ENCODE results near the gene GREM1. TPM values are rescaled to one million over a fixed set of nuclear protein-coding genes. Genes with fewer than 3 reads are reported as not detected.

The GREM1 gene
- polyA plus RNA-seq, 1 of the 3 experiments (the other 2 are of a cell fraction) = 23.9 TPM

DNA sequence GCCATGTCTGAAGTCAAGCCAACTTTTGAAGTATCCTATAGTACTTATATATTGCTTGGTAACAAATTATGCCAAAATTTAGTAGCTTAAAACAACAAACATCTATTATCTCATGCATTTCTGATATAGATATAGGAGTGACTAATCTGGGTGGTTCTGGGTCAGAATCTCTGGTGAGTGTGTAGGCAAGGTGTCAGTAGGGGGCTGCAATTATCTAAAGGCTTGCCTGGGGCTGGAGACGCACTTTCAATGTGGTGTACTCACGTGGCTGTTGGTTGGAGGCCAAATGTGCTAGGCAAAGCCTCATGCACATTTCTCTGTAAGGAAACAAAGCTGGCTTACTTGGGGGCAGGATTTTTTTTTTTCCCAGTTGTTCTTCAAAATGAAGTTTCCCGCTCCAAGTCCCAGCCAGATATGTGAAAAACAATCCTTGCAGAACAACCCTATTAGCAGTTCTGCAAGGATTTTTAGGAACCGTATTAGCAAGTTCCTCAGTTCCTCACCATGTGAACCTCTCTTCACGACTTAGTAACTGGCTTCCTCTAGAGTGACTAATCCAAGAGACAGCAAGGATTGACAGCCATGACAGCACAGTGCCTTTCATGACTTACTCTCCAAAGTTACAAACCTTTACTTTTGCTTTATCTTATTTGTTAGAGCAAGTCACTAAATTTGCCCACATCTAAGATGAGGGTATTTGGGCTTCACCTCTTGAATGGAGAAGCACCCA is 25.8 kb downstream of the GREM1 start:
- CTCF ChIA-PET = interaction anchor here (0.7 to 2.2 kb wide), 5 partner anchors 8 to 250 kb away, joined by 3 to 6 read pairs (median 4); no protein-coding TSS in a partner anchor
- no peak for TF ChIP-seq POLR2AphosphoS5 (IDR thresholded peaks at IDR 0.05; ENCODE audit: low read depth, low read length)
- TF ChIP-seq TEAD4 (IDR thresholded peaks at IDR 0.05; ENCODE audit: borderline replicate concordance, insufficient read depth) = no peak
- Histone ChIP-seq H3F3A (replicated peaks; ENCODE audit: insufficient read depth) (peaks cover 55% of the 10 kb centered on the region), H3K4me2 (no peak overlapping the region), H2AFZ (ENCODE audit: low read depth) (no peak overlapping the region), H3K9ac (no peak overlapping the region), H3K9me2 (no peaks in the 10 kb centered on the region), H3K27ac (ENCODE audit: low read depth in 2 of 2, low read length in 1 of 2) (no peak overlapping the region), H4K20me1 (ENCODE audit: insufficient read depth) (no peaks in the 10 kb centered on the region), H3K27me3 (ENCODE audit: insufficient read depth) (no peaks in the 10 kb centered on the region), H3K9me3 (no peaks in the 10 kb centered on the region), H3K79me2 (ENCODE audit: insufficient read depth) (no peaks in the 10 kb centered on the region), H3K4me3 (ENCODE audit: low read depth in 2 of 2, low read length in 1 of 2) (no peak overlapping the region), H3K4me1 (ENCODE audit: control insufficient read depth in 1 of 2, insufficient read depth in 2 of 2, low read depth in 1 of 2, low read length in 1 of 2) (no peaks in the 10 kb centered on the region), H3K36me3 (replicated peaks in 1 of 2; ENCODE audit: control insufficient read depth in 1 of 2, insufficient read depth in 2 of 2, low read length in 1 of 2) (peaks cover 0 to 17% of the 10 kb centered on the region in 2 experiments)
- no peak for DNase-seq
- WGBS (ENCODE audit: low lambda C conversion rate) = 73% methylated on average over 4 of the region's 5 CpGs
- POLR2A ChIA-PET = no interaction called here

GRCh38 chr15:32746116-32746857 is 28.5 kb downstream of the GREM1 start:
- Histone ChIP-seq H3K27ac (ENCODE audit: low read depth in 2 of 2, low read length in 1 of 2) (no peak overlapping the region), H3K9me3 (no peaks in the 10 kb centered on the region)
- DNase-seq = no peak

More at GRCh38 chr15:32746116-32746857, 28.5 kb downstream of the GREM1 start:
- H3K79me2 ChIP-seq (ENCODE audit: insufficient read depth) = no peaks in the 10 kb centered on the region
- H4K20me1 ChIP-seq (ENCODE audit: insufficient read depth) = no peaks in the 10 kb centered on the region
- H3K4me3 ChIP-seq (ENCODE audit: low read depth in 2 of 2, low read length in 1 of 2) = no peak overlapping the region
- H3F3A ChIP-seq (replicated peaks; ENCODE audit: insufficient read depth) = peaks cover 29% of the 10 kb centered on the region
- H2AFZ ChIP-seq (ENCODE audit: low read depth) = no peak overlapping the region
- no peak for TF ChIP-seq FOXJ3 (CRISPR knock-in tag; IDR thresholded peaks at IDR 0.05)
- TF ChIP-seq CHD2 (IDR thresholded peaks at IDR 0.05; ENCODE audit: low read length, partially characterized antibody) = no peak
- no peak for TF ChIP-seq TAF1 (IDR thresholded peaks at IDR 0.05; ENCODE audit: borderline replicate concordance, low read depth, low read length)
- no peak for TF ChIP-seq PBX3 (IDR thresholded peaks at IDR 0.05)
- TF ChIP-seq JUND (IDR thresholded peaks at IDR 0.05) = no peak
- TF ChIP-seq USF1 (IDR thresholded peaks at IDR 0.05; ENCODE audit: borderline replicate concordance, low read depth) = no peak
- TF ChIP-seq POLR2AphosphoS5 (IDR thresholded peaks at IDR 0.05; ENCODE audit: low read depth, low read length) = no peak
- no peak for TF ChIP-seq FOSL2 (IDR thresholded peaks at IDR 0.05; ENCODE audit: borderline replicate concordance, low read depth)
- no peak for TF ChIP-seq NFIC (IDR thresholded peaks at IDR 0.05; ENCODE audit: borderline replicate concordance)
- no peak for TF ChIP-seq SIN3A (IDR thresholded peaks at IDR 0.05; ENCODE audit: borderline replicate concordance, low read depth, low read length)
- TF ChIP-seq, protein P1, sequence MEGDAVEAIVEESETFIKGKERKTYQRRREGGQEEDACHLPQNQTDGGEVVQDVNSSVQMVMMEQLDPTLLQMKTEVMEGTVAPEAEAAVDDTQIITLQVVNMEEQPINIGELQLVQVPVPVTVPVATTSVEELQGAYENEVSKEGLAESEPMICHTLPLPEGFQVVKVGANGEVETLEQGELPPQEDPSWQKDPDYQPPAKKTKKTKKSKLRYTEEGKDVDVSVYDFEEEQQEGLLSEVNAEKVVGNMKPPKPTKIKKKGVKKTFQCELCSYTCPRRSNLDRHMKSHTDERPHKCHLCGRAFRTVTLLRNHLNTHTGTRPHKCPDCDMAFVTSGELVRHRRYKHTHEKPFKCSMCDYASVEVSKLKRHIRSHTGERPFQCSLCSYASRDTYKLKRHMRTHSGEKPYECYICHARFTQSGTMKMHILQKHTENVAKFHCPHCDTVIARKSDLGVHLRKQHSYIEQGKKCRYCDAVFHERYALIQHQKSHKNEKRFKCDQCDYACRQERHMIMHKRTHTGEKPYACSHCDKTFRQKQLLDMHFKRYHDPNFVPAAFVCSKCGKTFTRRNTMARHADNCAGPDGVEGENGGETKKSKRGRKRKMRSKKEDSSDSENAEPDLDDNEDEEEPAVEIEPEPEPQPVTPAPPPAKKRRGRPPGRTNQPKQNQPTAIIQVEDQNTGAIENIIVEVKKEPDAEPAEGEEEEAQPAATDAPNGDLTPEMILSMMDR (IDR thresholded peaks at IDR 0.05) = no peak
- TF ChIP-seq, protein P2, sequence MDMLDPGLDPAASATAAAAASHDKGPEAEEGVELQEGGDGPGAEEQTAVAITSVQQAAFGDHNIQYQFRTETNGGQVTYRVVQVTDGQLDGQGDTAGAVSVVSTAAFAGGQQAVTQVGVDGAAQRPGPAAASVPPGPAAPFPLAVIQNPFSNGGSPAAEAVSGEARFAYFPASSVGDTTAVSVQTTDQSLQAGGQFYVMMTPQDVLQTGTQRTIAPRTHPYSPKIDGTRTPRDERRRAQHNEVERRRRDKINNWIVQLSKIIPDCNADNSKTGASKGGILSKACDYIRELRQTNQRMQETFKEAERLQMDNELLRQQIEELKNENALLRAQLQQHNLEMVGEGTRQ (IDR thresholded peaks at IDR 0.05; ENCODE audit: borderline replicate concordance, low read depth, low read length) = no peak
- no peak for TF ChIP-seq MXI1 (IDR thresholded peaks at IDR 0.05; ENCODE audit: low read depth, low read length)
- TF ChIP-seq EP300 (IDR thresholded peaks at IDR 0.05; ENCODE audit: borderline replicate concordance in 1 of 2, low read depth in 1 of 2, low read length in 1 of 2) = no peak
- H3K9ac ChIP-seq = no peak overlapping the region
- CTCF ChIA-PET = interaction anchor here (1.0 kb wide), 1 partner anchor 10 kb away, joined by 3 read pairs; no protein-coding TSS in a partner anchor
- WGBS (ENCODE audit: low lambda C conversion rate) = 98% methylated on average over 4 of the region's 4 CpGs
- POLR2A ChIA-PET = no interaction called here
- H3K4me2 ChIP-seq = no peak overlapping the region
- no peaks in the 10 kb centered on the region for H3K9me2 ChIP-seq
- peaks cover 0 to 4% of the 10 kb centered on the region in 2 experiments; a peak in 1 of 4 replicates for H3K4me1 ChIP-seq (ENCODE audit: control insufficient read depth in 1 of 2, insufficient read depth in 2 of 2, low read depth in 1 of 2, low read length in 1 of 2)
- no peaks in the 10 kb centered on the region for H3K27me3 ChIP-seq (ENCODE audit: insufficient read depth)
- peaks cover 0 to 17% of the 10 kb centered on the region in 2 experiments for H3K36me3 ChIP-seq (replicated peaks in 1 of 2; ENCODE audit: control insufficient read depth in 1 of 2, insufficient read depth in 2 of 2, low read length in 1 of 2)

Data from SK-N-SH (cell line).